ENCODE data around the gene GGT1.

- TF ChIP-seq YY1 (IDR thresholded peaks at IDR 0.05; ENCODE audit: insufficient read depth, insufficient read length) (no peak), SUZ12 (IDR thresholded peaks at IDR 0.05; ENCODE audit: extremely low read depth, insufficient read depth, insufficient read length) (no peak)
Measured at GRCh38 chr22:24563246-24563645, 39.7 kb upstream of the GGT1 start.
